GM19238 (cell line): ENCODE results near the gene MMP28.

Experiments
- DNase-seq: peaks from one replicate; pipeline ENCODE4 v3.0.0; 2011; ENCODE audit warnings: low spot score; ENCODE audit not compliant: insufficient read length

Gene MMP28

GRCh38 chr17:35745246-35745645 lies 50.2 kb downstream of the MMP28 start:
- DNase-seq = no peak

- DNase-seq = no peak
Observed at GRCh38 chr17:35744830-35745229, 50.6 kb downstream of the MMP28 start.

- DNase-seq = no peak
Observed at GRCh38 chr17:35743626-35744328, 51.7 kb downstream of the MMP28 start.

- DNase-seq = no peak
Observed at GRCh38 chr17:35742896-35743477, 52.5 kb downstream of the MMP28 start.

- DNase-seq = no peak
Observed at GRCh38 chr17:35742496-35742895, 52.9 kb downstream of the MMP28 start.

- DNase-seq = no peak
Observed at GRCh38 chr17:35740997-35741931, 54.2 kb downstream of the MMP28 start.

- no peak for DNase-seq
Observed at GRCh38 chr17:35740216-35740615, 55.2 kb downstream of the MMP28 start.

GRCh38 chr17:35738519-35739133 lies 56.8 kb downstream of the MMP28 start:
- DNase-seq = no peak

GRCh38 chr17:35736236-35736635 lies 59.2 kb downstream of the MMP28 start:
- DNase-seq = no peak

GRCh38 chr17:35735036-35735805 lies 60.2 kb downstream of the MMP28 start:
- DNase-seq = no peak

- DNase-seq = no peak
Observed at GRCh38 chr17:35734396-35734795, 61.0 kb downstream of the MMP28 start.

- DNase-seq = no peak
Observed at GRCh38 chr17:35733366-35733765, 62.1 kb downstream of the MMP28 start.

GRCh38 chr17:35732806-35733136 lies 62.7 kb downstream of the MMP28 start:
- DNase-seq = no peak

- DNase-seq = no peak
Observed at GRCh38 chr17:35731917-35732805, 63.3 kb downstream of the MMP28 start.

GRCh38 chr17:35731239-35731916 lies 64.1 kb downstream of the MMP28 start, which contains the start of gene RASL10B:
TSS of gene RASL10B (plus strand) at chr17:35731639. CDS start at chr17:35735185, 3,546 bp downstream.
- DNase-seq = no peak

GRCh38 chr17:35730400-35731005 lies 64.9 kb downstream of the MMP28 start:
- DNase-seq = no peak

GRCh38 chr17:35729405-35729833 lies 66.0 kb downstream of the MMP28 start:
- no peak for DNase-seq

- no peak for DNase-seq
Observed at GRCh38 chr17:35728551-35728950, 66.9 kb downstream of the MMP28 start.

- no peak for DNase-seq
Observed at GRCh38 chr17:35727635-35728034, 67.8 kb downstream of the MMP28 start.
